ENCODE measurements around the gene CTTNBP2NL.

GRCh38 chr1:112492076-112492475, 96.1 kb downstream of the CTTNBP2NL start:
- no peak for TF ChIP-seq MAX (IDR thresholded peaks at IDR 0.05; ENCODE audit: low read depth, low read length)
- TF ChIP-seq ATF2 (IDR thresholded peaks at IDR 0.05; ENCODE audit: low read length) = no peak
- no peak for TF ChIP-seq POLR2A (IDR thresholded peaks at IDR 0.05; ENCODE audit: low read depth, low read length)
- TF ChIP-seq RAD21 (IDR thresholded peaks at IDR 0.05; ENCODE audit: insufficient read depth, low read depth, low read length) = no peak
- no peak for TF ChIP-seq CTCF (IDR thresholded peaks at IDR 0.05 in 2 of 3, conservative IDR thresholded peaks at IDR 0.05 in 1 of 3; ENCODE audit: control insufficient read depth in 2 of 3, extremely low read depth in 1 of 3, insufficient read depth in 1 of 3, low read depth in 3 of 3, low read length in 3 of 3)
